ENCODE results near the gene DENND1A.

DENND1A gene

DNA sequence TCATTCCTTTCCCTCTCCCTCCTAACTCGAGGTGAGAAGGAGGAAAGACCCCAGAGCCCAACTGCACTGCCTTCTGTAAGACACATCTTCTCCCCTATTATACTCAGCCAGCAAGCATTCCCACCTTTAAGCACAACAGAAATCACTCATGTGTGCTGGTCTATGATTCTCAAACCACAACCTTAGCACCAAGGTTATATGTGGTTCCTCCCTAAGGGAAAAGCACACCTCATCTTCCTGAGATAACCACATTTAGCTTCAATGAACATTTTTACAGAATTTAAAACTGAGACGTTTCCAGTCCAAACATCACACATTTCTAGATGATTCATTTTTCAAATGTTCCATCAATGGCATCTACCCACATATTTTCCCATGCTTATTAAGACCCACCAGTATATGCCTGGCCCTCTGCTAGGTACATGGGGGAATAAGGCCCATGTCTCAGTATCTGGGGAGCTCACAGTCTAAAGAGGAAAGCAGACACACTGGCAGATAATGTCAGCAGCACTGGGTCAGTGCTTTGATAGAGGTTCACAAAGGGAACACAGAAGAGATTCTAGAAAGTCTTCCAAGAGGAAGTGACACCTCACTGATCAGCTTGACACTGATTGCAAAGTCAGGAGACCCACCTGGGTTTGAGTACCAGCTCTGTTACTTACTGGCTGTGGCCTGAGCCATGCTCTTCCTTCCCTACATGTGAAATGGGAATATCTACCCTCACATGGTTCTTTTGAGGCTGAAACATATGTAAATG is 245.4 kb downstream of the DENND1A start:
- DNase-seq (ENCODE audit: low read depth), result no peak

DNA sequence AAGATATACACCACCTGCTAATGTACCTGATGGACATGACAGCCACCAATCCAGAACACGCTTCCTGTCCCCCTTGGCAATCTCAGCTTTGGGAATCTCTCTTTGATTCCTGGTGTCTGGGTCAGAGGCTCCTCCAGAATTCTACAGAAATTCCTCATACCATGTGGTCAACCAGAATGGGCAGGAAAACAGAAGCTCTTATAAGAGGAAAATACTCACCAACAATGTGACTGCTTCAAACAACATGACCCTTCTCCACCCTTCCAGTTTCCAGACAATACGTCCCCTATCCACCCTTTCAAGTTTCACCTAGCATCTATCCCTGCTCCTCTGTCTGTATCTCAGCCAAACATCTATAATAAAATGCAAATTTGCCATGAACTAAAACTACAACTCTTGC is 247.2 kb downstream of the DENND1A start:
- no peak for DNase-seq (ENCODE audit: low read depth)

DNA sequence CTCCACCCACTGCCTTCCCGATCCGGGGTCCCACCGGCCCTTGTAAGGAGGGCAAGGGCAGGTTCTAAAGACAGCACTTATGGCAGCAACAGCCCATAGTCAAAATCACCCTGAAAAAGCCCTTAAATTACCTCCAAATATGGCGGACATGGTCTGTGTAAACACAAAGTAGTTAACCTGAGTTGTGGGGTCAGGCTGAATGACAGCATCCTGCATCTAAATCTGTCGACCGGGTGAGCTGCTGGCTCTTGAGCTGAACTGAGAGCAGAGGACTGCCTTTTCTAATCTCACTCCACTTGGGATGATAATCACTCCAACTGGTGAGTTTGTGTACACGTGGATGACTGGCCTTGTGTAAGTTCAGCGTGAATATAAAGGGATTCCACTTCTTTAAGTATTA is 249.6 kb downstream of the DENND1A start:
- DNase-seq (ENCODE audit: low read depth), result no peak

GRCh38 chr9:123679330-123679987 is 250.5 kb downstream of the DENND1A start:
- no peak for DNase-seq (ENCODE audit: low read depth)

DNA sequence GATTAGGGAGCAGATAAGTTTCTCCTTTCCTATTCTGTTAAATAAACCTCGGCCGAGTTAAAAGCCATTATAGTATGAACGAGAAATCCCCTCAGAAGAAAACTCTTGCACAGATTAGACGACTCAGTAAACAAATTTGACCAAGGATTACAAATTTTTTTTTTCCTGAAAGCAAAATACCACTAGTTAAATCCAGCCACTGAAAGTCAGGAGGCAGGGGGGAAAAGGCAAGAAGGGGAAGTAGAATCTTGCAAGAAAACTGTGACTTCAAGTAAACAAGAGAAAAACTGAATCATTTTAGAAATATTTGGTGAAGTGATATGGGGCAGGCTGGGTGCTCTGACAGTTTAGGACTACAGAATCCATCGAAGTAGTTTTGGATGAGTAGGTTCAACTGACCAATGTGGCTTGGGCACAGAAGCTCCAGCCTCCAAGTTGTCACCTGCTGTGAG is 251.0 kb downstream of the DENND1A start:
- no peak for DNase-seq (ENCODE audit: low read depth)

- DNase-seq (ENCODE audit: low read depth), result no peak
These were observed 251.7 kb downstream of the DENND1A start for GRCh38 chr9:123678038-123678877.

GRCh38 chr9:123676869-123677268 is 253.1 kb downstream of the DENND1A start:
- no peak for DNase-seq (ENCODE audit: low read depth)

DNA sequence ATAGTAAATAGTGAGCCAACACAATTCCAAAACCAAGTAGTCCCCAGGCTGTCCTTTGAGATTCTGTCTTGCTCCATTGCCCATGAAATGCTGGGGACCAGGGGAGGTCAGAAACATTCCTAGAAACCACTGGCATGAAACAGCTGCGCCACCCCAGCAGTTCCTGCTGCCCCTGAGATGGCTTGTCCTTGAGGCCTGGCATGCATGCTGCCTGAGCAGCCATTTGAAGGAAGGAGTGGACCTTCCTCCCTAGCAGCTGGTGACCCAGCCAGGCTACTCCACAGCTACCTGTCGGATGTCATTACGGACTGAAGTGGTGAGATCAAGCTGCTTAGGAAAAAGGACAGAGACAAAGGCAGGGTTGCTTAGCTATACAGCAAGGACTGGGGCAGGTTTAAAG is 260.6 kb downstream of the DENND1A start:
- no peak for DNase-seq (ENCODE audit: low read depth)

- no peak for DNase-seq (ENCODE audit: low read depth)
These were observed 266.4 kb downstream of the DENND1A start for GRCh38 chr9:123663529-123663928.

GRCh38 chr9:123662057-123662776 is 267.7 kb downstream of the DENND1A start:
- no peak for DNase-seq (ENCODE audit: low read depth)

DNA sequence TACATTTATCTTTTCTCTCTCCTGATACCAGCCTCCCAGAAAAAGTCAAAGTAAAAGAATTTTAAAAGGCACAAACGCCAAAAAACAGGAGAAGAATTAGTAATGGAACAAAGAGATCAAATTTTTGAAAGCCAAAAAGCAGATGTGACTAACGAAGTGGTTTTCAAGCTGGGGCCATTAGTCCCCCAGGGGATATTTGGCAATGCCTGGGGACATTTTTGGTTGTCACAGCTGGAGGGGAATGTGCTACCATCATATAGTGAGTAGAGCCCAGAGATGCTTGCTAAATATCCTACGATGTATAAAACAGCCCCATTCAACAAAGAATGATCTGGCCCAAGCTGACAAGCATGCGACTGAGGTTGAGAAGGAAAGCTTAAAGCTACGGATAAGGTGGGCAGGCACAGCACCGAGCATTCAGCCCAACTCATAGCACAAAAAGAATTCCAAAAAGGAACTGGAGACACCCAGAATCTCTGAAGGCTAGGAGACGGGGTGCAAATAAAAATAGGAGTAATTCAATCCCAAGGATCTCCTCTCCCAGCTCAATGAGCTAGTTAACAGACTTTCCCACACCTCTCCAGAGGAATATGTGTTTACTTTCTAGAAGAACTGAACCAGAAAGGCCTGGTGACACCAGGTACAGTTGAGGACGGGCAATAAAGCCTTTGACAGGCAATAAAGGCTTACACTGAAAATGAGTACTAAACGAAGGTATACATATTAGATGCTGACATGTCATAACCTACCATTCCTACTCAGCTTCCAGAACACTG is 269.0 kb downstream of the DENND1A start:
- no peak for DNase-seq (ENCODE audit: low read depth)

DNA sequence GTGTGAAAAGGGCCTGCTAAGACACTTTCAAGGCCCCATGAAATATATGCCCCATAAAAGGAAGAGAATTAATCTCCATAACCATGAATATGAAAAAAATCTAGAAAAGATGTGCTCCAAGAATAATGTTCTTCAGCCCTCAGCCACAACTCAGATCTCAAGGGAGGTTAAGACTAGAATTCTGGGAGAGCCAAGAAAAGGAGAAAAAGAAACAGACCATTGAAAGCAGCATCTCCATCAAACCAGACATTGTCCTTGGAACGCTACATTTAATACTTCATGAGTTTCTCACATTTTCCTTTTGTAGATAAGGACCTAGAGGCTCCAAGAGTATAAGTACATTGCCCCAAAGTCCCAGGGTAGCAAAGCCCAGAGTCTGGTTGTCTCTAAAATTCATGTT is 270.6 kb downstream of the DENND1A start:
- no peak for DNase-seq (ENCODE audit: low read depth)

- no peak for DNase-seq (ENCODE audit: low read depth)
These were observed 271.1 kb downstream of the DENND1A start for GRCh38 chr9:123658792-123659191.

GRCh38 chr9:123657941-123658340 is 272.0 kb downstream of the DENND1A start:
- no peak for DNase-seq (ENCODE audit: low read depth)

GRCh38 chr9:123657099-123657498 is 272.8 kb downstream of the DENND1A start:
- DNase-seq (ENCODE audit: low read depth), result no peak

GRCh38 chr9:123656565-123656964 is 273.4 kb downstream of the DENND1A start:
- no peak for DNase-seq (ENCODE audit: low read depth)

DNA sequence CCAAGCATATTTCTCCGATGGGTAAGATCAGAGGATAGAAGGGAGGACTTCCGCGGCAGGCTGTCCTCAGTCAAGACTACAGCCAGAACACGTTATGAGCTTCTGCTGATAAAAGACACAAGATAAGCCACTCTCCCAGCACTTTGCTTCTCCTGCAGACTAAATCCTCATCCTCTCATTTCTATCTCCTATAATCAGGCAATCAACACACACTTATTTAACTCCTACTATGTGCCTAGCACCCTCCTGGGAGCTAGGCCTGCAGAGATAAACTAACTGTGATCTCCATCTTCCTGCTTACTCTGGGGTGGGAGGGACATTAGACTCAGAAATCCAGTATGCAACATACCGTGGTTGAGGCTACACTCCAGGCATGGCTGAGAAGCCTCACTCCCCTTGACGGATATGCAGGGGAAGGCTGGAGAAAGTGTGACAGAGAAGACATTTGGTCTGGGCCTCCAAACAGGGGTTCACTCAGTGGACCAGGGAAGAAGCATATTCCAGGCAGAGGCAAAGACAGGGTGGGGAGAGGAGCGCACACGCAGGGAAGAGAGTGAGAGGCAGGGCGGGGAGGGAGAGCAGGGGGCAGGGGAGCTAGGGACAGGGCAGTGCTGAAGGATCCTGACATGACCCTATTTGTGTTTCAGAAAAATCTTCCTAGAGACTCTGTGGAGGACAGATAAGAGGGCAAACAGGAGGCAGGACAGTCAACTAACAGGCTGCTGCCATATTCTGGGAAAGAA is 274.1 kb downstream of the DENND1A start:
- DNase-seq (ENCODE audit: low read depth), result no peak

- DNase-seq (ENCODE audit: low read depth), result no peak
These were observed 274.8 kb downstream of the DENND1A start for GRCh38 chr9:123654994-123655637.

DNA sequence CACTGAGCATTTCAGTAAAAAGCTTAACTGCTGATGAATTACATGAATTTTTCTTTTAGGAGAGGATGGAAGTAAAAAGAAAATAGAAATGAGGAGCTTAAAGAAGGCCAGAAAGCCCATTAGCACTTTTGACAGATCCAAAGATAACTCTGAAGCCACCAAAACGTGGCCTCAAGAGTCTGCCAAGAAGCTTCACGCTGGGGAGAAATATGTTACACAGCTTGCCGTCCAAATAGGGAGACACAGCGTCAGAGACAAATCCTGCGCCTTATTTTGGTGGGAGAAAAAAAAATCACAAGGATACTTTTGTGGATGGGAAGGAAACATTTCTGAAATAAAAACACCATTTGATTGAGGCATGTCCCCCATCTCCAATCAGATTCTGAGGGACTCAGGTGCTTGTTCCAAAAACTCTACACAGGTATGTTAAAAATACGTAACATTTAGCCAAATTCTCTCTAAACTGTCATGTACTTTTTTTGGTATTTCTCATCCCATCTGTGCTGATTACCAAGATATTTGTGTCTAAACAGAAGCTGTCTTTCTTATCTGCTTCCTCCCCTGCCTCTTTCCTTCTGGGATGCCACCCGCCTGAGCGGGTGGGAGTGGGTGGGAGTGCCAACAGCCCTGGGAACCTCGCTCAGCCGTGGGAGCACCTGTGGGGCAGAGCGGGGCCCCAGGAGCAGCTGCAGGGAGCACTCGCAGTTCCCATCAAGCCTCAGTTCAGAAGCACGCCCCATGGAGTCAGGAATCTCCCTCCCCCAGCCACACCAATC is 275.5 kb downstream of the DENND1A start:
- DNase-seq (ENCODE audit: low read depth), result no peak
